GM12801 (cell line): ENCODE results near the gene FASTKD3.

Experiments used
- CTCF ChIP-seq: IDR thresholded peaks from one replicate; pipeline ENCODE4 v1.5.1; 2011; ENCODE audit warnings: control low read depth; ENCODE audit not compliant: insufficient read length; ENCODE audit errors: extremely low read depth

FASTKD3 gene

GRCh38 chr5:7813576-7813975 lies 55.3 kb downstream of the FASTKD3 start:
- TF ChIP-seq CTCF, result no peak

GRCh38 chr5:7813007-7813406 lies 55.8 kb downstream of the FASTKD3 start:
- no peak for TF ChIP-seq CTCF

GRCh38 chr5:7811715-7812114 lies 57.1 kb downstream of the FASTKD3 start:
- TF ChIP-seq CTCF, result no peak
